GM20000 (cell line): ENCODE results near the gene TNFAIP8.

Source experiments
- DNase-seq: peaks from one replicate; pipeline ENCODE4 v3.0.0; 2012; ENCODE audit warnings: low spot score
- TF ChIP-seq, protein P1 (sequence below): IDR thresholded peaks from 2 replicates; pipeline ENCODE4 v1.5.1; 2012; ENCODE audit warnings: mild to moderate bottlenecking, control low read depth; ENCODE audit errors: extremely low read depth, missing control alignments

The TNFAIP8 gene

DNA sequence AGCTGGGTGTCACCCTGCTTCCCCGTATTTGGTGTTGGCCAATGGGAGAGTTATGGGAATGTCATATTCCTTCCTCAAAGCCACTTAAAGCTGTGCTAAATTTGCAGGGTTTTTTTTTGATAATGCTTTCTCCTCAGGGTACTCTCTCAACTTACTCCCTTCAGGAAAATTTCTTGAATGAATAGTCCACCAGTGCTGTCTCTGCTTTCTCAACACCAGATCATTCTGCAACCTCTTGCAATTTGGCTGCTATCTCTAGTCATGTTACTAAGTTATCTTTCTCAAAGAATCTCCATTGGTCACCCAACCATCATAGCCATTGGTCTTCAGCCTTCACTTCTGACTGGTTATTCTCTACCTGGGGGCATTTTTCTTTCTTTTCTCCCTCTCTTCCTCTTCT lies 13.4 kb upstream of the TNFAIP8 start:
- TF ChIP-seq, protein P1, sequence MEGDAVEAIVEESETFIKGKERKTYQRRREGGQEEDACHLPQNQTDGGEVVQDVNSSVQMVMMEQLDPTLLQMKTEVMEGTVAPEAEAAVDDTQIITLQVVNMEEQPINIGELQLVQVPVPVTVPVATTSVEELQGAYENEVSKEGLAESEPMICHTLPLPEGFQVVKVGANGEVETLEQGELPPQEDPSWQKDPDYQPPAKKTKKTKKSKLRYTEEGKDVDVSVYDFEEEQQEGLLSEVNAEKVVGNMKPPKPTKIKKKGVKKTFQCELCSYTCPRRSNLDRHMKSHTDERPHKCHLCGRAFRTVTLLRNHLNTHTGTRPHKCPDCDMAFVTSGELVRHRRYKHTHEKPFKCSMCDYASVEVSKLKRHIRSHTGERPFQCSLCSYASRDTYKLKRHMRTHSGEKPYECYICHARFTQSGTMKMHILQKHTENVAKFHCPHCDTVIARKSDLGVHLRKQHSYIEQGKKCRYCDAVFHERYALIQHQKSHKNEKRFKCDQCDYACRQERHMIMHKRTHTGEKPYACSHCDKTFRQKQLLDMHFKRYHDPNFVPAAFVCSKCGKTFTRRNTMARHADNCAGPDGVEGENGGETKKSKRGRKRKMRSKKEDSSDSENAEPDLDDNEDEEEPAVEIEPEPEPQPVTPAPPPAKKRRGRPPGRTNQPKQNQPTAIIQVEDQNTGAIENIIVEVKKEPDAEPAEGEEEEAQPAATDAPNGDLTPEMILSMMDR, result no peak
- DNase-seq, result no peak

DNA sequence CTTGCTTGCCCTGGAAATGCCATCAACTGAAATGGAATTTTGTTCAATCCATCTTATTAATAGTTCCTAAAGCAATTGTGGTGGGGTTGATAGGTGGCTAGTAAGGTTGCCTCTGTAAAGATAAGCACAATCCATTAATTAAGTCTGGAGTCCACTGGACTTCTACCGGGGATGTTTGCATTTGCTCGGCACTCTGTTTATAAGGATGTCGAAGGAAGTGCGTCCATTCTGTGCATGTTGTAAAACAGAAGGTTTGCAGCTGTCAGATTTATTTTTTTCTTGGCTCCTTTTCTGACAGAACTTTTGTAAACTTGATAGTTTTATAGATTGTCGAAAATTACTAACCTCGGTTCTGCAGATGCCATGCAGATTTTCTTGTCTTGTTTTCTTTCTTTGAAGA lies 12.8 kb upstream of the TNFAIP8 start:
- DNase-seq, result no peak

DNA sequence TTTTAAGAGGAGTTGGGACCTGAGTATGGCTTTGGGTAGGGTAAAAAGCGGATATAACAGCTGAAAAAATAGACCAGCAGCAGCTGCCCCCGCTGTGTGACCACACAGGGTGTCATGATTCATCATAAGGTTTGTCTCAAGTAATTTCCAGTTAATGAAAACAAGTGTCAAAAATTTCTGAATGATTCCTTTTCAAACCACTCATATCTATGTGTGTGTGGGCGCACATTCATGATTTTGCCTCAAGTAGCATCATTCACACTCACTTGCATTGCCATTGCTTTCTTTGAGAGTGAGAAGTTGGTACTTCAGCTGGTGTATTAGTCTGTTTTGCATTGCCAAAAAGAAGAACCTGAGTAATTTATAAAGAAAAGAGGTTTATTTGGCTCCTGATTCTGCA lies 12.1 kb upstream of the TNFAIP8 start:
- DNase-seq, result no peak
- TF ChIP-seq, protein P1, result no peak

More for the DNA sequence above, 12.8 kb upstream of the TNFAIP8 start:
- TF ChIP-seq, protein P1, result no peak

DNA sequence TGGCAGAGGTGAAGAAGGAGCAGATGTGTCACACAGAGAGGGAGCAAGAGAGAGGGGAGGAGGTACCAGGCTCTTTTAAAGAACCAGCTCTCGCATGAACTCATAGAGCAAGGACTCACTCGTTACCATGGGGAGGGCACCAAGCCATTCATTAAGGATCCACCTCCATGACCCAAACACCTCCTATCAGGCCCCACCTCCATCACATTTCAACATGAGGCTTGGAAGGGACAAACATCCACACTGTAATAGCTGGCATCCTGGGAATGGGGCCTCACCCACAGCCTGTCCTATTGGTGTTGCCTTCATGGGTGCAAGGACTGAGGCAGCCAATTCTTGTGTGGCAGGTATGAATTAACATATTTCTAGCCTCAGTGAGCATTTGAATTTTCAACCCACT lies 11.6 kb upstream of the TNFAIP8 start:
- TF ChIP-seq, protein P1, result no peak
- DNase-seq, result no peak

DNA sequence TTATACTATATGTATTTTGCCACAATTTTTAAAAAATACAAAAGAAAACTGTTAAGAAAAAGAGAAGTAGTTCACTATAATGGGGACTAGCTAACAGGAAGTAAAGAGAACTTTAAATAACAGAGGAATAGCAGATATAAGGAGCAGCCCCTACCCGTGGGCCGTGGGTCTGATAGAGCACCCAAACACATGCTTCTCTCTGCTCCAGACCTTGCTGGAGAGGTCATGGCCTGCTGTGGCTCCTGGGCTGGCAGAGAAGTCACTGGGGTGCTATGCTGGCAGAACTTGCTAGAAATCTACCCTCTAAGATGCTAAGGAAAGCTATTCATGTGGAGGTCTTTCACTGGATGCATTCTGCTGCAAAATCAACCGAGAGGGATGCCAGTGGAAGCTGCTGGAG lies 10.0 kb upstream of the TNFAIP8 start:
- TF ChIP-seq, protein P1, result no peak
- no peak for DNase-seq

DNA sequence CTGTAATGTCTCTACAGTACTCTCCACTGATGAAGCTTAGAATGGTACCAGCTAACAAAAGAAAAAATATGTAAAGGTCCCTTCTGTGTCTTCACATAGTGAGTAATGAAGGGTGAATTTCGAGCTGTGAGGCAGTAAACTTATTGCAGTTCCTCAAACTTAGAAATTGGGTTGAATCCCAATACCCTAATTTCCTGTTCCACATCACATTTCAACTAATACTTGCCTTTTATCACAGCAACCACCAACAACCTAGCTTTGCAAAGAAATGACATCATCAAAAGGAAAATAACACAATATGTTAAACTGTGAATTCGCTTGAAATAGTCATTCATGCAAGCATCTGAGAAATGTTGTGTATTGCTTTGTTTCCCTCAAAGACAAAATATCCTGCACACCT lies 9.4 kb upstream of the TNFAIP8 start:
- TF ChIP-seq, protein P1, result no peak
- DNase-seq, result no peak

DNA sequence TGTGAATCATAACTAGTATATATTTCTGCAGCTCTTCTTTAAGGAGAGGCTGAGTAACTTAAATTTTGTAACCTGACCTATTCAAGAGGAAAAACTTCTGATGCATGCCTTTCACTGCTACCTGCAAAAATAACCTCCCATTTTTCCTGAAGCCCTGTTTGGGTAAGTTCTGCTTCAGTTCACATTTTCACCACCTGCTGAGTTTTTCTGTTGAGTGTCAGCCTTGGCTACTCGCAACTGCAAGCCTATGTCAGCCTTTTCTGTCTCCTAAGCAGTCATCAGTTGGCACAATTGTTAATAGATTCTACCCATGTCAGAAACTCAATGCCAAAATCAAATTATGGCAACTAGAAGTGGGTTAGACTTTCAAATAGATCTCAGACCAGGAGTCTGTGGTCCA lies 8.2 kb upstream of the TNFAIP8 start:
- DNase-seq, result no peak

More for the DNA sequence above, 8.2 kb upstream of the TNFAIP8 start:
- TF ChIP-seq, protein P1, result no peak
